GM18909 (cell line): ENCODE measurements around the gene CELF5.
"Not testable (repeated sequence)": the region's sequence is repeated elsewhere in the genome, so short reads cannot be mapped to it uniquely, and the experiment has no call there.

Experiments used
- ATAC-seq: cut with Tn5 transposase; IDR thresholded peaks from one replicate; pipeline ENCODE4 v1.9.1; 2021; ENCODE audit warnings: mild to moderate bottlenecking; ENCODE audit not compliant: unreplicated experiment, poor library complexity

The CELF5 gene

DNA sequence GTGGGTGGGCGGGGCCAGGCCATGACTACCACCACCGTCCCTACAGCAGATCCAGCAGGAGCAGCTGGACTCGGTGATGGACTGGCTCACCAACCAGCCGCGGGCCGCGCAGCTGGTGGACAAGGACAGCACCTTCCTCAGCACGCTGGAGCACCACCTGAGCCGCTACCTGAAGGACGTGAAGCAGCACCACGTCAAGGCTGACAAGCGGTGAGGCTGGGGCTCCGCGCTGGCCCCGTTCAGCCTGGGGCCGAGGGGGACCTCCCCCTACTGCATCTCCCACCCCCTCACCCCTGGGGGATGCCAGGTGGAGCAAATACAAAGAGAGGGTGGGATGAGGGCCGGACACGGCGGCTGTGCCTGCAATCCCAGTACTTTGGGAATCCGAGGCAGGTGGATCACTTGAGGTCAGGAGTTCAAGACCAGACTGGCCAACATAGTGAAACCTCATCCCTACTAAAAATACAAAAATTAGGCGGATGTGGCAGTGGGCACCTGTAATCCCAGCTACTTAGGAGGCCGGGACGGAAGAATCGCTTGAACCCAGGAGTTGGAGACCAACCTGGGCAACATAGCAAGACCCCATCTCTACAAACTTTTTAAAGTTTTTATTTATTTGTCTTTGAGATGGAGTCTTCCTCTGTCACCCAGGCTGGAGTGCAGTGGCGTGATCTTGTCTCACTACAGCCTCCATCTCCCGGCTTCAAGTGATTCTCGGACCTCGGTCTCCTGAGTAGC is 18.1 kb upstream of the CELF5 start:
- no peak for ATAC-seq

DNA sequence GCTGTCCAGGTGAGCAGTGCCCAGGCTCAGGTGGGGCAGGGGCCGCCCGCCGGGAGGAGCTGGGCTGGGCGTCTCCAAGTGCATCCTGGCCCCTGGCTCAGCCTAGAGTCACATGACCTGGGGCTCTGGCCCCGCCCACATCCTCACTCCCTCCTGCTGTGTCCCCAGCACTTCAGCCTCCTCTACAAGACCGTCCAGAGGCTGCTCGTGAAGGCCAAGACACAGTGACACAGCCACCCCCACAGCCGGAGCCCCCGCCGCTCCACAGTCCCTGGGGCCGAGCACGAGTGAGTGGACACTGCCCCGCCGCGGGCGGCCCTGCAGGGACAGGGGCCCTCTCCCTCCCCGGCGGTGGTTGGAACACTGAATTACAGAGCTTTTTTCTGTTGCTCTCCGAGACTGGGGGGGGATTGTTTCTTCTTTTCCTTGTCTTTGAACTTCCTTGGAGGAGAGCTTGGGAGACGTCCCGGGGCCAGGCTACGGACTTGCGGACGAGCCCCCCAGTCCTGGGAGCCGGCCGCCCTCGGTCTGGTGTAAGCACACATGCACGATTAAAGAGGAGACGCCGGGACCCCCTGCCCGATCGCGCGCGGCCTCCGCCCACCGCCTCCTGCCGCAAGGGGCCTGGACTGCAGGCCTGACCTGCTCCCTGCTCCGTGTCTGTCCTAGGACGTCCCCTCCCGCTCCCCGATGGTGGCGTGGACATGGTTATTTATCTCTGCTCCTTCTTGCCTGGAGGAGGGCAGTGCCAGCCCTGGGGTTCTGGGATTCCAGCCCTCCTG is 16.8 kb upstream of the CELF5 start:
- no peak for ATAC-seq

DNA sequence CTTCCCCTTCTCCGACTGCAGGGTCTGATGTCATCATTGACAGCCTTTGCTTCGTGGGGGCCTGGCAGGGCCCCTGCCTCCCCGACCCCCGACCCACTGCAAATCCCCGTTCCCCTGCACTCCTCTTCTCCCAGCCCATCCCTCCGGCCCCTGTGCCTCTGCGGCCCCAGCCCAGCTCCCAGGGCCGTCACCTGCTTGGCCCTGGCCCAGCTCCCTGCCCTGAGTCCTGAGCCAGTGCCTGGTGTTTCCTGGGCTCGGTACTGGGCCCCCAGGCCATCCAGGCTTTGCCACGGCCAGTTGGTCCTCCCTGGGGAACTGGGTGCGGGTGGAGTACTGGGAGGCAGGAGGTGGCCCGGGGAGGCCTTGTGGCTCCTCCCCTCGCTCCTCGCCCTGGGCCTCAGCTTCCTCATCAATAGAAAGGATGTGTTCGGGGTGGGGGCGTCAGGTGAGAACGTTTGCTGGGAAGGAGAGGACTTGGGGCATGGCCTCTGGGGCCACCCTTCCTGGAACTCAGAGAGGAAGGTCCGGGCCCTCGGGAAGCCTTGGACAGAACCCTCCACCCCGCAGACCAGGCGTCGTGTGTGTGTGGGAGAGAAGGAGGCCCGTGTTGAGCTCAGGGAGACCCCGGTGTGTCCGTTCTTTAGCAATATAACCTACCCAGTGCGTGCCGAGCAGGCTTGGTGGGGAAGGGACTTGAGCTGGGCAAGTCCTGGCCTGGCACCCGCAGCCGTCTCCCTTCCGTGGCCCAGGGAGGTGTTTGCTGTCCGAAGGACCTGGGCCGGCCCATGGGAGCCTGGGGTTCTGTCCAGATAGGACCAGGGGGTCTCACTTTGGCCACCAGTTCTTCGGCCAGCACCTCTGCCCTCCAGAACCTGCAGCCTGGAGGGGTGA is 15.9 kb upstream of the CELF5 start:
- ATAC-seq: no peak

DNA sequence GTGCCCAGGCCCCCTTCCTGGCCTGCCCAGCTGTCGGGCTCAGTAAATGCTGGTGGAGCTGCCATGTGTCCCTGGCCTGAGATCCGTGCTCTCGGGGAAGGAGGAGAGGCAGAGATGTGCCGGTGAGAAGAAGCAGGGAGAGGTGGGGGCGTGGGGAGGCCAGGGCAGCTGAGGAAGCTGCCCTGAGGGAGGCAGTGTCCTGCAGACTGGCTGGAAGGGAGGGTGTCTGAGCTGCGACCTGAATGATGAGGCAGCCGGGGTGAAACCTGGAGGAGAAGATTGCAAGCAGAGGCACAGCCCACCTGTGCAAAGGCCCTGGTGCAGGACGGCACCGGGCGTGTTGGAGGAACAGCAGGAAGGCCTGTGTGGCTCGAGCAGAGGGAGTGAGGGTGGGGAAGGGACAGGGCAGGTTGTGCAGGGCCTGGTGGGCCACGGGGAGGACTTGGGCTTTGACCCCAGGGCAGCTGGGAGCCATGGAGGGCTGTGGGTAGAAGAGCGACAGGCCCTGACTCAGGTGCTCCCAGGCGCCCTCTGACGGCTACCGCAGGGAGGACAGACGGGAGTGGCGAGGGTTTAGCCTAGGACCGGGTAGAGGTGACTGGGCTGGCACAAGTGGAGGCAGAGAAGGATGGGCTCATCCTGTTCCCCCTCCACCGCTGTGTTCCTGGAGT is 14.0 kb upstream of the CELF5 start:
- no peak for ATAC-seq

DNA sequence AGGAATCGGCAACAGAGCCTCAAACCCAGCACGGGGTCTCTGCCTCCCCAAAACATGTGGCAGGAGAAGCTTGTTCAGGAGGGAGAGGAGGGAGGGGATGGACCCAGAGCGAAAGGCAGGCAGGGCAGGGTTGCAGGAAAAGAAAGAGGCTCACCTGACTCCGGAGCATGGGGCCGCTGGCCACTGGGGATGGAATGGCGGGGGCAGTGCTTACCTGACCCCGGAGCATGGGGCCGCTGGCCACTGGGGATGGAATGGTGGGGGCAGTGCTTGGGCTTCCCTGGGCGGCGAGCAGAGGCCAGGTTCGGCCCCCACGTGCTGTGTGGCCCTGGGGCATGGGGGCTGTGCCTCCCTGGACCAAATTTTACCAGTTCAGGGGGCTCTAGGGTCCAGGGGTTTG is 13.3 kb upstream of the CELF5 start:
- ATAC-seq: no peak

DNA sequence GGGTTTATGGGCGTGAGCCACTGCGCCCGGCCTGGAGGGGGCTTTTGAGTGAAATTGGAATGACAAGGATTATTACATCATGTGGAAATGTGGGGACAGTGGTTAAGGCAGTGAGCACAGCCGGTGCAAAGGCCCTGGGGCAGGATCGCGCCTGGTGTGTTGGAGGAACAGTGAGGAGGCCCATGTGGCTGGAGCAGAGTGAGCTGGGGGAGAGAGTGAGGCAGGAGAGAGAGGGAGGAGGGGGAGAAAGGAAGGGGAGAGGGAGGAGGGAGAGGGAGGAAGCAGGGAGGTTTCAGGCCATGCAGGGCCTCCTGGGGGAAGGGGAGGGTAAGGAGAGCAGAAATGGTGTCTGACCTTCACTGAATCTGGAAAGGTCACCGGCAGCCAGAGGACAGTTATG is 11.3 kb upstream of the CELF5 start:
- no peak for ATAC-seq

DNA sequence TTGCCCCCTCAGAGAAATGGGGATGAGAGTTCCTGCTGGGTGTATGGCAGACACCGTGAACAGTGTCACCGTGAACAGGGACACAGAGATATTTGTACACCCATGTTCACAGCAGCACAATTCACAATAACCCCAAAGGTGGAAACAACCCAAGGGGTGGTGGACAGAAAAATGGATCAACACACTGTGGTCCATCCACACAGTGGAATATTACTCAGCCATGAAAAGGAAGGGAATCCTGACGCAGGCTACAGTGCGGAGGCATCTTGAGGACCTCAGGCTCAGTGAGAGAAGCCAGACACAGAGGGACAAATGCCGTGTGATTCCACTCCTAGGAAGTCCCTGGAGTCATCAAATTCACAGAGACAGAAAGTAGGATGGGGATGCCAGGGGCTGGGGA is 7.6 kb upstream of the CELF5 start:
- no peak for ATAC-seq

DNA sequence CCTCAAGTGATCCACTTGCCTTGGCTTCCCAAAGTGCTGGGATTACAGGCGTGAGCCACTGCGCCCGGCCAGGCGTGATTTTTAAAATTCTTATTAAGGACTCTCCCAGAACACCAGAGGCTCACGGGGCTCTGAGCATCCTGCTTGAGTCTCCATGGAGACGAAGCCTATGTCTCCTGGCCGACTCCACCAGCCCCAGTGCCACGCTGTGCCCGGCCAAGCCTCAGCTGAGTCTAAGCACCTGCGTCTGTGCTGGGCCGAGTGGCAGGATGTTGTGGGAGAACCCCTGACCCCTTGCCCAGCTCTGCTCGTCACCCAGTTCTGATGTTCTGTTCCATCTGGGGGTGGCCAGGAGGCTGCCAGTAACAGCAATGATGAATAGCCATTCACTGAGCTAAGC is 3.9 kb upstream of the CELF5 start:
- no peak for ATAC-seq

DNA sequence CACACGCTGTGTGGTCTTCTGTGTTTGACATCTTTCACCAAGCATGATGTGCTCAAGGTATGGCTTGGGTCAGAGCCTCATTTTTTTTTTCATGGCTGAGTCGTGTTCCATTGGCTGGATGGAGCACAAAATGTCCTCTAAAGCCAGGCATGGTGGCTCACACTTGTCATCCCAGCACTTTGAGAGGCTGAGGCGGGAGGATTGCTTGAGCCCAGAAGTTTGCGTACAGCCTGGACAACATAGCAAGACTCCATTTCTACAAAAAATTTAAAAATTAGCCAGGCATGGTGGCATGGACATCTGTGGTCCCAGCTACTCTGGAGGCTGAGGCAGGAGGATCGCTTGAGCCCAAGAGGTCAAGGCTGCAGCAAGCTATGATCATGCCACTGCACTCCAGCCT is 2.9 kb upstream of the CELF5 start:
- not testable (repeated sequence) for ATAC-seq

DNA sequence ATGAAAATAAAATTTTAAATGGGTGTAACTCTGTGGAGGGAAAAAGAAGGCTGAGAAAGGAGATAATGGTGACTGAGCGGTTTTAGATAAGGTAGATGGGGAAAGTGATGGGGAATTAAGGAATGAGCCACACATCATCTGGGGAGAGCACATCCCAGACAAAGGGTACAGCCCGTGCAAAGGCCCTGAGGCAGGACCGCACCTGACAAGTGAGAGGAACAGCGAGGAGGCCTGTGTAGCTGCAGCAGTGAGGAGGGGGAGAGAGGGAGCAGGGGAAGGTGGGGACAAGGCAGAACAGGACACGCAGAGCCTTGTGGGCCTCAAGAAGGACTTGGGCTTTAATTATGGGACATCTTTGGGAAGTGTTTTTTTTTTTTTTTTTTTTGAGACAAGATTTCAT is 1.8 kb upstream of the CELF5 start:
- ATAC-seq: no peak

DNA sequence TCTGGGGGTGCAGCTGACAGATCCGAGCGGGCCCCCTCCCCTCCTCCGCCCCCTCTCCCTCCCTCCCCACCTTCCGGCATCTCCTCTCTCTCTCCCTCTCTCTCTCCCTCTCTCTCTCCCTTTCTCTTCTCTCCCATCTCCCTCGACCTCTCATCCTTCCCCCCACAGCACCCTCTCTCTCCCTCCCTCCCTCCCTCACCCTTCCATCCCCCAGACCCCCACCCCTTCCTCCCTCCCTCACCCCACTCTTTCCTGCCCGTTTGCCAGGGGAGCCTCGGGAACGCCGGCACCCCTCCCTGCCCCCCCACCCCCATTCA is 666 bp downstream of the CELF5 start:
- ATAC-seq: no peak

DNA sequence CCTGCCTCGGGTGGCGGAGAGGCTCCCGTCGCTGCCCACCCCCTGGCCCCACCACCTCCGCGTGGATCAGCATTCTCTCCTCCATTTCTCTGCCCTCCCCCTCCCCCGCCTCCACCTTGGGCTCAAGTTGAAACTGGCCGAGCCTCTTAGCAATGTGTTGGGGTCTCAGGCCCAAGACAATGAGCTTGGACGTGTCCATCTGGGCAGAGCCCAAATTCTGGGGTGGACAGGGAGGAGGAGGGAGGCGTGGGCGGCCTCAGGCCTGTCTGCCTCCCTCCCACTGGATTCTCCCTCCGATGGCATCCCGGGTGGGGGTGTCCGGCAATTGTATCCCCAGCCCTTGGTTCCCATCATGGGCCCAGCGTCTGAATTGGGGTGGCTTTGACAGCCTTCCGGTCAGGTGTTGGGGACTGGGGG is 1.2 kb downstream of the CELF5 start:
- no peak for ATAC-seq

DNA sequence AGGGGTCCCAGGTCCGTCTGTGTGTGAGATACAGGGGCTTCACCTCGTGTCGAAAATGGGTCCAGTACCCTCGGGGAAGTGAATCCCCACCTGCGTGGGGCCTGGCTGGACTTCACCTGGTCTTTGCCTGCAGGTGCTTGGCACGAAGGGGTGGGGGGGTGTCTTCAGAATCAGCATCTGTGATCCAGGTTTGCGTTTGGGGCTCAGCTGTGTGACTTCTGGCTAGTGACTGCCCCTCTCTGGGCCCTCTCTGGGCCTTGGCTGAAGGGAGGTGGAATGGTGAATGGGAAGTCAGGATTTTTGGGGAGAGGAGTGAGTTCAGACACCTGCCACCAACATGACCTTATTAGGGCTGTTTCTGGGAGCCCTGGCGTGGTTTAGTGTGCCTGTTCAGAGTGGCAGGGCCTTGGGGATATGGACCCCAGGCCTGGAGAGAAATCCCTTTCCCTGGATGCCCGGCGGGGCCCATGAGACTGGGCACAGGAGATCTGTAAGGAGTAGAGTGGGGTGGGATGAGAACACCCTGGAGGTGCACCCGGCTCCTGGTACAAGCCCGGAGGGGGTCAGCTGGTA is 2.7 kb downstream of the CELF5 start:
- ATAC-seq: no peak

DNA sequence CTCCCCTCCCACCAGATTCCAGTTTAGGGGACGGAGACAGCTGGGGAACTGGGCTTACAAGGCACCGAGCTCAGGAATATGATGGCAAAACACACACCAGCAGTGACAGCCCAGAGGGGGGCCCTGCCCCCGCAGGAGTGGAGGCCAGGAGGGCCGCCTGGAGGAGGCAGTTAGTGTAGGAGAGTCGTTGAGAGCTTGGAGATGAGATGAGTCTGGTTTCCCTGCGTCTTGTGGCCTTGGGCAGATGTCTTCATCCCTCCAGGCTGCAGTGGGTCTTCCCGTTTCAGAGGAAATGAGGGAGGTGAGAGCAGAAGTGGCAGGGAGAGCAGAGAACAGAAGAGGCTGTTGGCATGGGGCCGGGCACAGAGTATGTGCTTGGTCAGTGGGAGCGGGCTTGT is 4.9 kb downstream of the CELF5 start:
- no peak for ATAC-seq

DNA sequence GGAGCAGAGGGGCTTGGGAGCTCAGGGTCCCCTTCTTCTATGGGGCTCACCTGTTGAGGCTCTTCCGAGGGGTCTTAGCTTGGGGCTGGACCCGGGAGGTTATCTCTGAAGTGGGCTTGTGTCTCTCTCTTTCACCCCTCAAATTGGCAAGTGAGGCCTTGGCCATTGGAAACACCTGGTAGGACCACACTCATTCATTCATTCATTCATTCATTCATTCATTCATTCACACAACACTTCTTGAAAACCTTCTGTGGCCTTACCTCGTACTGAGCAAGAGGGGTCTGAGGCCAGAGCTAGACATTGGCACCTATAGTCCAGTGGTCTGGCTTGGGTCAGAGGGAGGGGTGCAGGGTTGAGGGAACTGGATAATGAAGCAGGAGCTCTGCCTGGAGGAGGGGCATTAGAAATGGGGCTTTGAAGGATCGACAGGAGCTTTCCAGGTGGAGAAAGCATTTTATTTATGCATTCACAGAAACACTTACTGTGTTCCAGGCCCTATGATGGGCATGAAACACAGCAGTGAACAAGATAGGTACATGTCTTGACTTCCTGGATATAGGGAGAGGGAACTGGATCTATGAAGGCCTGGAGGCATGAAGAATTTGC is 5.5 kb downstream of the CELF5 start:
- no peak for ATAC-seq

DNA sequence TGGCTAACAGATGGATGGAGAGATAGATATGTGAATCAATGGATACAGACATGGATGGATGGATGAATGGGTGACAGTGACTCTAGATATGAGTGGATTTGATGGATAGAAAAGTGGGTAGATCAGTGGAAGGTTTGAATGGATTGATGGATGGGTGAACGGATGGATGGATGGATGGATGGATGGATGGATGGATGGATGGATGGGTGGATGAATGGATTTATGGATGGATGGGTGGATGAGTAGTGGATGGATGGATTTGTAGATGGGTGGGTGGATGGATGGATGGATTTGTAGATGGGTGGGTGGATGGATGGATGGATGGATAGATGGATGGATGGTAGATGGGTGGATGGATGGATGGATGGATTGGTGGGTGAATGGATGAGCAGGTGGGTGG is 6.8 kb downstream of the CELF5 start:
- no peak for ATAC-seq

DNA sequence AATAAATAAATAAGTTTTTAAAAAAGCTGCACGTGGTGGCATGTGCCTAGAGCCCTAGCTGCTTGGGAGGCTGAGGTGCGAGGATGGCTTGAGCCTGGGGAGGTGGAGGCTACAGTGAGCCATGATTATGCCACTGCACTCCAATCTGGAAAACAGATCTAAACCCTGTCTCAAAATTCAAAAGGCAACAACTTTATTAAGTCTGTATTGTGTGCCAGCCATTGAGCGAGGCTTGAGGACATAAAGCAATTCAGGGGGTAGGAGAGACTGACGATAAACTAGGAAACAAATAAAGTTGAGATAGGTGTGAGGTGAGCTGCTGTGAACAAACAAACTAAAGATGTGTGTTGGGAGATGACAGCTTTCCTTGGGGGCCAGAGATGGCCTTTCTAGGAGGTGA is 8.7 kb downstream of the CELF5 start:
- no peak for ATAC-seq

DNA sequence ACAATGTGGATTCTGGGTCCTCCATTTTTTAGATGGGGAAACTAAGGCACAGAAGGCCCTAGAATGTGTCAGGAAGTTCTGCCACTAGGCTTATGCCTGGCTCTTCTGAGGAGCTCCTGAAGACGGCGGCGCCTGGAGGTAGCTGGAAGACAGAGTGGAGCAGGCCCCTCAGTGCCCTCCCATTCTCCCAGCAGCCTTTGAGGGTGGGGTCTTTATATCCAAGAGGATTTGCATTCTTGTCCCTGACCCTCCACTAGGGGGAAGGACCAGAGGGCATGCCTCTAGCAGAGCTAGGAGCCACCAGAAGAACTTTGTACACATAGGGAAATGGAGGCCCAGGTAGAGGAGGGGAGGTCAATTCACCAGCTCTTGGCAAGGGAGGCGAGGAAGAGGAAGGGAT is 9.4 kb downstream of the CELF5 start:
- no peak for ATAC-seq

DNA sequence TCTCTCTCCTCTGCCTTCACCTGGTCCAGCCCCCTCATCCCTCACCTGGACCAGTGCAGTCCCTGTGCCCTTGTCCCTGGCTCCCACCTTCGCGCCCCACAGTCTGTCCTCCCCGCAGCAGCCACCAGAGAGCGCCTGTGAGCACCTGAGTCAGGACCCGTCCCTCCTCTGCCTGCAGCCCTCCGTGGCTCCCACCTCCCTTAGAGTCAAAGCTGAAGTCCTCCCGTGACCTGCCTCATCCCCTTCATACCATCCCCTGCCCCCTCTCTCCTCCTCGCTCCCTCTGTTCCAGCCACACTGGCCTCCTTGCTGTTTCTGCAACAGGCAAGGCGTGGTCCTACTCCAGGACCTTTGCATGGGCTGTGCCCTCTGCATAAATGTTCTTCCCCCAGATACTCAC is 10.3 kb downstream of the CELF5 start:
- ATAC-seq: no peak

DNA sequence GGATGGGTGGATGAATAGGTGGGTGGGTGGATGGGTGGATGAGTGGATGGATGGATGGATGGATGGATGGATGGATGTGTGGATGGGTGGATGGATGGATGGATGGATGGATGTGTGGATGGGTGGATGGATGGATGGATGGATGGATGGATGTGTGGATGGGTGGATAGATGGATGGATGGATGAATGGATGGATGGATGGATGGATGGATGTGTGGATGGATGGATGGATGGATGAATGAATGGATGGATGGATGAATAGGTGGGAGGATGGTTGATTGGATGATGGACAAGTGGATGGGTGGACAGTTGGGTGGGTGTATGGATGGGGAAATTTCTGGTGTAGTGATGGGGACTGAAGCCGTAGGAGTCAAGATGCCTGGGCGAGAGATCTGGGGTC is 11.1 kb downstream of the CELF5 start:
- not testable (repeated sequence) for ATAC-seq
